H9 (cell line): Measurements from ENCODE around the gene NCLN. TPM values are rescaled to one million over a fixed set of nuclear protein-coding genes. Genes with fewer than 3 reads are reported as not detected.

Experiments
- DNase-seq: peaks from one replicate; pipeline ENCODE4 v3.0.0-alpha.2; 2017
- H2AFZ ChIP-seq: one replicate; pipeline ENCODE4 v1.6.1; 2013; ENCODE audit warnings: mild to moderate bottlenecking, low read length, control low read depth, moderate library complexity
- H2AK5ac ChIP-seq: 2 replicates; pipeline ENCODE4 v1.6.1; 2013; ENCODE audit warnings: low read length, control low read depth, mixed read lengths; ENCODE audit not compliant: insufficient read length
- H2BK120ac ChIP-seq: one replicate; pipeline ENCODE4 v1.6.1; 2013; ENCODE audit warnings: low read depth, mild to moderate bottlenecking, low read length, control low read depth, inconsistent platforms; ENCODE audit not compliant: poor library complexity, severe bottlenecking
- H2BK12ac ChIP-seq: 2 replicates; pipeline ENCODE4 v1.6.1; 2013; ENCODE audit warnings: low read length, control low read depth, mixed read lengths, low read depth; ENCODE audit not compliant: insufficient read length
- H2BK15ac ChIP-seq: 2 replicates; pipeline ENCODE4 v1.6.1; 2013; ENCODE audit warnings: low read depth, low read length, control low read depth
- H2BK20ac ChIP-seq: one replicate; pipeline ENCODE4 v1.6.1; 2013; ENCODE audit warnings: low read depth, mild to moderate bottlenecking, low read length, control low read depth, inconsistent platforms; ENCODE audit not compliant: poor library complexity, severe bottlenecking
- H2BK5ac ChIP-seq: 2 replicates; pipeline ENCODE4 v1.6.1; 2013; ENCODE audit warnings: low read length, control low read depth, mixed read lengths; ENCODE audit not compliant: insufficient read length
- H3K14ac ChIP-seq: 2 replicates; pipeline ENCODE4 v1.6.1; 2013; ENCODE audit warnings: low read length, control low read depth; ENCODE audit not compliant: insufficient read depth
- H3K18ac ChIP-seq: 2 replicates; pipeline ENCODE4 v1.6.1; 2013; ENCODE audit warnings: low read depth, mild to moderate bottlenecking, mixed read lengths, low read length, control low read depth; ENCODE audit not compliant: insufficient read length
- H3K23ac ChIP-seq: 2 replicates; pipeline ENCODE4 v1.6.1; 2013; ENCODE audit warnings: low read length, control low read depth, mixed read lengths, low read depth; ENCODE audit not compliant: insufficient read length
- H3K23me2 ChIP-seq: 2 replicates; pipeline ENCODE4 v1.6.1; 2013; ENCODE audit warnings: low read depth, mild to moderate bottlenecking, mixed read lengths, low read length, control low read depth; ENCODE audit not compliant: insufficient read length, poor library complexity, severe bottlenecking
- H3K27ac ChIP-seq: 2 replicates; pipeline ENCODE4 v1.5.1; 2013; ENCODE audit warnings: low read length, control low read depth, mixed read lengths, low read depth; ENCODE audit not compliant: insufficient read length
- H3K27me3 ChIP-seq: 2 replicates; pipeline ENCODE4 v1.6.1; 2013; ENCODE audit warnings: low read length, control low read depth, inconsistent platforms; ENCODE audit not compliant: insufficient read depth
- H3K4ac ChIP-seq: 2 replicates; pipeline ENCODE4 v1.6.1; 2013; ENCODE audit warnings: low read depth, mild to moderate bottlenecking, control low read depth, inconsistent platforms, low read length, moderate library complexity
- H3K4me1 ChIP-seq: 2 replicates; pipeline ENCODE4 v1.6.1; 2013; ENCODE audit warnings: low read length, control low read depth, inconsistent platforms; ENCODE audit not compliant: insufficient read depth
- H3K4me2 ChIP-seq: 2 replicates; pipeline ENCODE4 v1.6.1; 2013; ENCODE audit warnings: low read length, control low read depth, mixed read lengths; ENCODE audit not compliant: insufficient read length, insufficient read depth
- H3K56ac ChIP-seq: 2 replicates; pipeline ENCODE4 v1.6.1; 2013; ENCODE audit warnings: low read depth, mild to moderate bottlenecking, mixed read lengths, low read length, control low read depth; ENCODE audit not compliant: insufficient read length
- H3K79me1 ChIP-seq: 2 replicates; pipeline ENCODE4 v1.6.1; 2013; ENCODE audit warnings: low read depth, mild to moderate bottlenecking, moderate library complexity, low read length, control low read depth, inconsistent platforms; ENCODE audit not compliant: insufficient read depth, poor library complexity, severe bottlenecking
- H3K79me2 ChIP-seq: 2 replicates; pipeline ENCODE4 v1.6.1; 2013; ENCODE audit warnings: low read length, control low read depth, inconsistent platforms; ENCODE audit not compliant: insufficient read depth
- H3K9ac ChIP-seq: 2 replicates; pipeline ENCODE4 v1.6.1; 2013; ENCODE audit warnings: low read length, control low read depth, mixed read lengths; ENCODE audit not compliant: insufficient read length; ENCODE audit errors: extremely low read depth
- H3K9me3 ChIP-seq: one replicate; pipeline ENCODE4 v1.6.1; 2013; ENCODE audit warnings: low read depth, low read length, inconsistent platforms; ENCODE audit not compliant: control insufficient read depth
- H3T11ph ChIP-seq: one replicate; pipeline ENCODE4 v1.6.1; 2013; ENCODE audit warnings: mild to moderate bottlenecking, low read length, control low read depth, inconsistent platforms
- H4K20me1 ChIP-seq: one replicate; pipeline ENCODE4 v1.6.1; 2013; ENCODE audit not compliant: control insufficient read depth, insufficient read length, insufficient read depth
- H4K5ac ChIP-seq: 2 replicates; pipeline ENCODE4 v1.6.1; 2013; ENCODE audit warnings: low read depth, mild to moderate bottlenecking, mixed read lengths, low read length, control low read depth; ENCODE audit not compliant: insufficient read length
- H4K8ac ChIP-seq: replicated peaks from 2 replicates; pipeline ENCODE4 v1.6.1; 2013; ENCODE audit warnings: low read length, control low read depth, mixed read lengths, low read depth; ENCODE audit not compliant: insufficient read length
- H4K91ac ChIP-seq: 2 replicates; pipeline ENCODE4 v1.6.1; 2013; ENCODE audit warnings: low read depth, mild to moderate bottlenecking, moderate library complexity, mixed read lengths, low read length, control low read depth; ENCODE audit not compliant: insufficient read length
- H3K27ac Mint-ChIP-seq, 3 experiments: 2 replicates in 2 of 3; 3 replicates in 1 of 3; pipeline ENCODE4 v1.8.0; 2020 to 2021; ENCODE audit warnings: mixed read lengths in 3 of 3, mild to moderate bottlenecking in 1 of 3, moderate library complexity in 1 of 3
- H3K27me3 Mint-ChIP-seq: 2 replicates; pipeline ENCODE4 v1.8.0; 2021; ENCODE audit warnings: low read depth, mild to moderate bottlenecking, moderate library complexity, mixed read lengths
- H3K36me3 Mint-ChIP-seq, 3 experiments: 2 replicates in 2 of 3; 3 replicates in 1 of 3; pipeline ENCODE4 v1.8.0; 2020 to 2021; ENCODE audit warnings: low read depth in 3 of 3, mixed read lengths in 3 of 3; ENCODE audit not compliant: insufficient read depth in 1 of 3
- H3K4me1 Mint-ChIP-seq, 2 experiments: 2 replicates each; pipeline ENCODE4 v1.8.0; 2020; ENCODE audit warnings: mixed read lengths in 2 of 2
- H3K4me3 Mint-ChIP-seq, 2 experiments: 2 replicates in 1 of 2; 3 replicates in 1 of 2; pipeline ENCODE4 v1.8.0; 2020 to 2021; ENCODE audit warnings: mild to moderate bottlenecking in 2 of 2, mixed read lengths in 2 of 2, moderate library complexity in 1 of 2
- H3K9me3 Mint-ChIP-seq, 2 experiments: 2 replicates in 1 of 2; 3 replicates in 1 of 2; pipeline ENCODE4 v1.8.0; 2020; ENCODE audit warnings: mild to moderate bottlenecking in 2 of 2, mixed read lengths in 2 of 2, moderate library complexity in 1 of 2
- WGBS: extraction: QIAGEN DNeasy Blood & Tissue Kit; methylation state at CpG from one replicate; pipeline ENCODE4 v1.1.7; 2013; ENCODE audit warnings: missing lambda C conversion rate, low lambda C conversion rate, mixed read lengths; ENCODE audit not compliant: insufficient read length; ENCODE audit errors: extremely low coverage; 5-methylcytosine and 5-hydroxymethylcytosine counted together
- total RNA-seq: library from RNA; stranded (reverse); gene quantifications from 2 replicates; pipeline ENCODE4 v1.2.1, GENCODE V29; 2021
- TF ChIP-seq, protein P1 (sequence below): fragments of 200-600 bp; sonication (generic); conservative IDR thresholded peaks from 3 replicates; pipeline ENCODE4 v1.8.0; 2021; ENCODE audit warnings: antibody characterized with exemption, mild to moderate bottlenecking

NCLN gene
- total RNA-seq, 1 experiment from 2014 or later, result 94.8 TPM

DNA sequence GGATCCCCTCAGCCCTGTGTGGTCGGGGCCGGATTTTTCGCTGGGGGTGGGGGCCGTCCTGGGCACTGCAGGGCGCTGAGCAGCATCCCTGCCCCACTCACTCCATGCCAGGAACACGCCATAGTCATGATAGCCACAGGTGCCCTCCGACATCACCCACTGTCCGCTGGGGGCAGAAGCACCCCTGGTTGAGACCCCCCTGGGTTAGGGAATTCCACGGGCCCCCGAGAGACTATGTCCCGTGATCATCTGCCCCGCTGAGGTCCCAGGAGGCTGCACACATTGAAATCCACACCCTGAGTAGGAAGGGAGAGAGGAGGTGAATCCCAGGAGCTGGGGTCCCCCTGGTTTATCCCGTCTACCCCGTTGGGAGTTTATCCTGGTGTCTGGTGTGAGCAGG is 16.2 kb downstream of the NCLN start:
- Histone ChIP-seq H2BK5ac (no peak overlapping the region), H3K9ac (no peak overlapping the region), H3K14ac (no peak overlapping the region), H2BK15ac (no peak overlapping the region), H3K56ac (no peak overlapping the region), H3K9me3 (no peaks in the 10 kb centered on the region), H3K27ac (no peak overlapping the region), H3T11ph (no peak overlapping the region), H2AK5ac (no peak overlapping the region), H2BK20ac (no peak overlapping the region), H2BK120ac (no peak overlapping the region), H4K5ac (no peak overlapping the region), H2AFZ (no peak overlapping the region), H4K91ac (no peak overlapping the region), H2BK12ac (no peak overlapping the region), H3K4me1 (no peaks in the 10 kb centered on the region), H4K20me1 (no peaks in the 10 kb centered on the region), H3K79me2 (no peaks in the 10 kb centered on the region), H3K23ac (no peak overlapping the region), H3K4ac (no peak overlapping the region), H3K23me2 (no peaks in the 10 kb centered on the region), H3K18ac (no peak overlapping the region), H3K79me1 (no peaks in the 10 kb centered on the region), H3K4me2 (no peak overlapping the region), H3K27me3 (no peaks in the 10 kb centered on the region), H4K8ac (no peak overlapping the region)
- TF ChIP-seq, protein P1, sequence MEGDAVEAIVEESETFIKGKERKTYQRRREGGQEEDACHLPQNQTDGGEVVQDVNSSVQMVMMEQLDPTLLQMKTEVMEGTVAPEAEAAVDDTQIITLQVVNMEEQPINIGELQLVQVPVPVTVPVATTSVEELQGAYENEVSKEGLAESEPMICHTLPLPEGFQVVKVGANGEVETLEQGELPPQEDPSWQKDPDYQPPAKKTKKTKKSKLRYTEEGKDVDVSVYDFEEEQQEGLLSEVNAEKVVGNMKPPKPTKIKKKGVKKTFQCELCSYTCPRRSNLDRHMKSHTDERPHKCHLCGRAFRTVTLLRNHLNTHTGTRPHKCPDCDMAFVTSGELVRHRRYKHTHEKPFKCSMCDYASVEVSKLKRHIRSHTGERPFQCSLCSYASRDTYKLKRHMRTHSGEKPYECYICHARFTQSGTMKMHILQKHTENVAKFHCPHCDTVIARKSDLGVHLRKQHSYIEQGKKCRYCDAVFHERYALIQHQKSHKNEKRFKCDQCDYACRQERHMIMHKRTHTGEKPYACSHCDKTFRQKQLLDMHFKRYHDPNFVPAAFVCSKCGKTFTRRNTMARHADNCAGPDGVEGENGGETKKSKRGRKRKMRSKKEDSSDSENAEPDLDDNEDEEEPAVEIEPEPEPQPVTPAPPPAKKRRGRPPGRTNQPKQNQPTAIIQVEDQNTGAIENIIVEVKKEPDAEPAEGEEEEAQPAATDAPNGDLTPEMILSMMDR, result no peak
- Mint-ChIP-seq H3K36me3 (peaks cover 2 to 26% (median 6%) of the 10 kb centered on the region in 3 experiments; a peak in 5 of 7 replicates), H3K4me3 (no peak overlapping the region), H3K4me1 (no peaks in the 10 kb centered on the region), H3K27ac (no peak overlapping the region; a peak in 1 of 7 replicates), H3K9me3 (no peaks in the 10 kb centered on the region), H3K27me3 (no peaks in the 10 kb centered on the region)
- DNase-seq, result no peak
- WGBS, result no CpG with 5 or more reads among the region's 14 CpGs
